IMR-90 (cell line): ENCODE measurements around the gene PPP3CB. TPM values are rescaled to one million over a fixed set of nuclear protein-coding genes. Genes with fewer than 3 reads are reported as not detected.

Source experiments
- ATAC-seq: fragments of 200-7000 bp; cut with Tn5 transposase; 2 replicates; pipeline ENCODE4 v1.9.1; 2020; ENCODE audit warnings: low read depth, mild to moderate bottlenecking, moderate library complexity
- BruUV-seq: library from RNA; stranded (reverse); fragments of 400-500 nt; replicated peaks from 2 replicates; lab custom pipeline; 2021; lab: Mats Ljungman, UMichigan
- CTCF ChIA-PET: fragments of 300-600 bp; formaldehyde crosslinking; extraction: SDS; loops from one replicate; lab custom pipeline; 2021; ENCODE audit warnings: antibody characterized with exemption; lab: Yijun Ruan, JAX
- POLR2A ChIA-PET: fragments of 300-600 bp; sonication (Branson Sonifier 250); formaldehyde crosslinking; loops from one replicate; lab custom pipeline; 2022; ENCODE audit warnings: antibody characterized with exemption; ENCODE audit not compliant: unreplicated experiment; lab: Charles Lee
- DNase-seq: peaks from one replicate; pipeline ENCODE4 v3.0.0; 2013
- H2AFZ ChIP-seq: replicated peaks from 2 replicates; pipeline ENCODE3; 2013; ENCODE audit warnings: low read length, mild to moderate bottlenecking; ENCODE audit not compliant: poor library complexity
- H2AK5ac ChIP-seq: 2 replicates; pipeline ENCODE4 v1.6.1; 2013; ENCODE audit warnings: low read depth, low read length, inconsistent platforms
- H2AK9ac ChIP-seq: replicated peaks from 2 replicates; pipeline ENCODE3; 2013; ENCODE audit warnings: mild to moderate bottlenecking, low read depth, low read length, moderate library complexity; ENCODE audit not compliant: poor library complexity
- H2BK120ac ChIP-seq: 2 replicates; pipeline ENCODE4 v1.6.1; 2013; ENCODE audit warnings: low read depth, low read length, inconsistent platforms
- H2BK15ac ChIP-seq: 3 replicates; pipeline ENCODE4 v1.6.1; 2013; ENCODE audit warnings: low read depth, low read length, inconsistent platforms
- H2BK20ac ChIP-seq: 2 replicates; pipeline ENCODE4 v1.6.1; 2013; ENCODE audit warnings: low read depth, mild to moderate bottlenecking, inconsistent platforms, low read length, moderate library complexity
- H2BK5ac ChIP-seq: 2 replicates; pipeline ENCODE4 v1.6.1; 2013; ENCODE audit warnings: mild to moderate bottlenecking, low read depth, low read length, inconsistent platforms; ENCODE audit not compliant: poor library complexity, severe bottlenecking
- H3K14ac ChIP-seq: replicated peaks from 2 replicates; pipeline ENCODE4 v1.6.1; 2013; ENCODE audit warnings: low read depth, low read length, inconsistent platforms
- H3K18ac ChIP-seq: 2 replicates; pipeline ENCODE4 v1.6.1; 2013; ENCODE audit warnings: low read depth, low read length, control low read depth
- H3K23ac ChIP-seq: 2 replicates; pipeline ENCODE4 v1.6.1; 2013; ENCODE audit warnings: low read depth, low read length, inconsistent platforms
- H3K27ac ChIP-seq: 2 replicates; pipeline ENCODE4 v1.5.1; 2013; ENCODE audit warnings: mild to moderate bottlenecking, control low read depth, low read length; ENCODE audit not compliant: insufficient read depth
- H3K27me3 ChIP-seq: 2 replicates; pipeline ENCODE4 v1.6.1; 2013; ENCODE audit warnings: low read length; ENCODE audit not compliant: control insufficient read depth, insufficient read depth
- H3K36me3 ChIP-seq: 2 replicates; pipeline ENCODE4 v1.6.1; 2013; ENCODE audit warnings: low read length, mixed read lengths; ENCODE audit not compliant: control insufficient read depth, insufficient read depth
- H3K4ac ChIP-seq: 2 replicates; pipeline ENCODE4 v1.6.1; 2013; ENCODE audit warnings: low read depth, low read length, inconsistent platforms
- H3K4me1 ChIP-seq: 2 replicates; pipeline ENCODE4 v1.6.1; 2013; ENCODE audit warnings: low read length, mixed read lengths; ENCODE audit not compliant: control insufficient read depth, insufficient read depth
- H3K4me2 ChIP-seq: 2 replicates; pipeline ENCODE4 v1.6.1; 2013; ENCODE audit warnings: low read depth, mild to moderate bottlenecking, control low read depth, low read length, moderate library complexity
- H3K4me3 ChIP-seq: 2 replicates; pipeline ENCODE4 v1.5.1; 2013; ENCODE audit warnings: low read depth, mild to moderate bottlenecking, control low read depth, low read length, moderate library complexity; ENCODE audit not compliant: insufficient read depth
- H3K56ac ChIP-seq: 2 replicates; pipeline ENCODE4 v1.6.1; 2013; ENCODE audit warnings: low read length, inconsistent platforms; ENCODE audit not compliant: insufficient read depth; ENCODE audit errors: extremely low read depth
- H3K79me1 ChIP-seq, 2 experiments: 2 replicates each; pipeline ENCODE4 v1.6.1; 2013; ENCODE audit warnings: low read length in 2 of 2, inconsistent platforms in 1 of 2, low read depth in 1 of 2
- H3K9ac ChIP-seq: 2 replicates; pipeline ENCODE4 v1.6.1; 2013; ENCODE audit warnings: low read depth, low read length, control low read depth
- H3K9me1 ChIP-seq: 2 replicates; pipeline ENCODE4 v1.6.1; 2013; ENCODE audit warnings: low read length, inconsistent platforms; ENCODE audit not compliant: insufficient read depth
- H3K9me3 ChIP-seq: 2 replicates; pipeline ENCODE4 v1.6.1; 2013; ENCODE audit warnings: low read length; ENCODE audit not compliant: control insufficient read depth, insufficient read depth
- H4K20me1 ChIP-seq: 2 replicates; pipeline ENCODE4 v1.6.1; 2013; ENCODE audit warnings: low read length, inconsistent platforms; ENCODE audit not compliant: insufficient read depth
- H4K5ac ChIP-seq: 2 replicates; pipeline ENCODE4 v1.6.1; 2013; ENCODE audit warnings: mild to moderate bottlenecking, low read depth, low read length, control low read depth
- H4K8ac ChIP-seq, 2 experiments: 2 replicates each; pipeline ENCODE4 v1.6.1; 2013; ENCODE audit warnings: low read depth in 2 of 2, low read length in 2 of 2, control low read depth in 1 of 2, inconsistent platforms in 1 of 2
- H4K91ac ChIP-seq: 2 replicates; pipeline ENCODE4 v1.6.1; 2013; ENCODE audit warnings: low read depth, low read length, inconsistent platforms; ENCODE audit not compliant: insufficient read depth
- CTCF ChIP-seq: conservative IDR thresholded peaks from 2 replicates; pipeline ENCODE4 v1.5.1; 2012; ENCODE audit warnings: mild to moderate bottlenecking, low read depth, low read length, improper control_type of control experiment
- POLR2A ChIP-seq: IDR thresholded peaks from 2 replicates; pipeline ENCODE4 v1.6.1; 2012; ENCODE audit warnings: mild to moderate bottlenecking, low read depth, low read length
- WGBS, 2 experiments: methylation state at CpG; one replicate each; pipeline versions ENCODE4 v1.1.5 to v1.1.7; 2013; ENCODE audit warnings: missing lambda C conversion rate in 2 of 2; ENCODE audit not compliant: insufficient read length in 1 of 2; ENCODE audit errors: extremely low coverage in 2 of 2; 5-methylcytosine and 5-hydroxymethylcytosine counted together
- dilution Hi-C: fragments of 300-500 bp; cut with HindIII; formaldehyde crosslinking; loops from one replicate; pipeline ENCODE4 v1.14.3; 2018; ENCODE audit warnings: low sequenced_read_pairs; ENCODE audit not compliant: unreplicated experiment
- in situ Hi-C: fragments of 300-500 bp; cut with MboI; formaldehyde crosslinking; loops from 3 replicates; pipeline ENCODE4 v1.14.3; 2019; ENCODE audit warnings: low sequenced_read_pairs, inconsistent platforms, mixed read lengths
- intact Hi-C: fragments of 100-400 bp; cut with micrococcal nuclease; formaldehyde crosslinking; loops from 2 replicates; pipeline ENCODE4 v1.10.0; 2022
- polyA plus RNA-seq, 3 experiments: library from polyadenylated mRNA; depleted of rRNA; stranded (reverse); fragments of >200 nt; gene quantifications; 2 replicates each; pipeline ENCODE4 v1.2.3, GENCODE V29; 2012; ENCODE audit warnings: low replicate concordance in 1 of 3
- total RNA-seq: library from RNA; depleted of rRNA; stranded (reverse); fragments of >200 nt; gene quantifications from 2 replicates; pipeline ENCODE4 v1.2.3, GENCODE V29; 2012

Gene PPP3CB
- total and polyA plus RNA-seq, 2 of the 4 experiments (the other 2 are of a cell fraction): 22.9 to 36.4 TPM

- Histone ChIP-seq H4K8ac (no peak overlapping the region), H3K18ac (no peak overlapping the region), H3K23ac (no peak overlapping the region), H2BK20ac (no peak overlapping the region), H3K9me3 (no peaks in the 10 kb centered on the region), H4K5ac (no peak overlapping the region), H4K91ac (no peak overlapping the region), H2AFZ (no peak overlapping the region), H2AK5ac (no peak overlapping the region), H3K27ac (no peak overlapping the region), H3K4me2 (no peak overlapping the region), H3K9me1 (no peaks in the 10 kb centered on the region; the same call in 1 of the 2 replicates), H3K4me1 (no peaks in the 10 kb centered on the region), H4K20me1 (no peaks in the 10 kb centered on the region), H3K4me3 (no peak overlapping the region), H3K9ac (no peak overlapping the region), H3K56ac (no peak overlapping the region), H2BK120ac (no peak overlapping the region), H3K27me3 (no peaks in the 10 kb centered on the region), H2BK5ac (no peak overlapping the region), H2AK9ac (no peak overlapping the region), H2BK15ac (no peak overlapping the region), H3K14ac (no peak overlapping the region), H3K4ac (no peak overlapping the region), H3K79me1 (no peaks in the 10 kb centered on the region), H3K36me3 (peaks cover 10% of the 10 kb centered on the region)
- no TSS peak for BruUV-seq
- no peak for TF ChIP-seq POLR2A
- no peak for TF ChIP-seq CTCF
- intact Hi-C loops (no loop called here), in situ Hi-C loops (no loop called here), dilution Hi-C loops (no loop called here)
- WGBS, 2 experiments: no CpG with 5 or more reads among the region's 1 CpG
- POLR2A ChIA-PET: no interaction called here
- ATAC-seq: no peak
- DNase-seq: peak; percentile 34
- CTCF ChIA-PET: interaction anchor here (0.6 kb wide), 1 partner anchor 26 kb away, joined by 3 read pairs; no protein-coding TSS in a partner anchor
Measured at GRCh38 chr10:73506491-73506890, 10.7 kb upstream of the PPP3CB start.
